ENCODE results near the gene ZNF638.

- TF ChIP-seq, protein P1, sequence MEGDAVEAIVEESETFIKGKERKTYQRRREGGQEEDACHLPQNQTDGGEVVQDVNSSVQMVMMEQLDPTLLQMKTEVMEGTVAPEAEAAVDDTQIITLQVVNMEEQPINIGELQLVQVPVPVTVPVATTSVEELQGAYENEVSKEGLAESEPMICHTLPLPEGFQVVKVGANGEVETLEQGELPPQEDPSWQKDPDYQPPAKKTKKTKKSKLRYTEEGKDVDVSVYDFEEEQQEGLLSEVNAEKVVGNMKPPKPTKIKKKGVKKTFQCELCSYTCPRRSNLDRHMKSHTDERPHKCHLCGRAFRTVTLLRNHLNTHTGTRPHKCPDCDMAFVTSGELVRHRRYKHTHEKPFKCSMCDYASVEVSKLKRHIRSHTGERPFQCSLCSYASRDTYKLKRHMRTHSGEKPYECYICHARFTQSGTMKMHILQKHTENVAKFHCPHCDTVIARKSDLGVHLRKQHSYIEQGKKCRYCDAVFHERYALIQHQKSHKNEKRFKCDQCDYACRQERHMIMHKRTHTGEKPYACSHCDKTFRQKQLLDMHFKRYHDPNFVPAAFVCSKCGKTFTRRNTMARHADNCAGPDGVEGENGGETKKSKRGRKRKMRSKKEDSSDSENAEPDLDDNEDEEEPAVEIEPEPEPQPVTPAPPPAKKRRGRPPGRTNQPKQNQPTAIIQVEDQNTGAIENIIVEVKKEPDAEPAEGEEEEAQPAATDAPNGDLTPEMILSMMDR (IDR thresholded peaks at IDR 0.05; ENCODE audit: control extremely low read depth in 1 of 3, insufficient read depth in 1 of 3, low read depth in 1 of 3, low read length in 3 of 3): no peak
- TF ChIP-seq CBX8 (IDR thresholded peaks at IDR 0.05; ENCODE audit: borderline replicate concordance, low read depth, low read length) (no peak), SUZ12 (IDR thresholded peaks at IDR 0.05; ENCODE audit: low read length) (no peak), CTBP2 (IDR thresholded peaks at IDR 0.05; ENCODE audit: borderline replicate concordance, insufficient read depth, insufficient read length, low read length) (no peak), EGR1 (IDR thresholded peaks at IDR 0.05; ENCODE audit: borderline replicate concordance, low read depth, low read length) (no peak), JUN (IDR thresholded peaks at IDR 0.05; ENCODE audit: low read depth, low read length) (no peak), CEBPB (IDR thresholded peaks at IDR 0.05; ENCODE audit: low read depth, low read length) (no peak), EZH2 (IDR thresholded peaks at IDR 0.05; ENCODE audit: low read depth, low read length, severe bottlenecking) (no peak), POLR2A (IDR thresholded peaks at IDR 0.05; ENCODE audit: control extremely low read depth in 1 of 2, low read depth in 2 of 2, low read length in 2 of 2) (no peak)
Measured at GRCh38 chr2:71333619-71334018, 2.0 kb downstream of the ZNF638 start.

Measured in H1 (cell line).